ENCODE measurements around the gene KMT2E. TPM values are rescaled to one million over a fixed set of nuclear protein-coding genes. Genes with fewer than 3 reads are reported as not detected.

Gene KMT2E
- total RNA-seq, 4 donors from 2014 or later, result 90.6 to 187 (median 112) TPM

DNA sequence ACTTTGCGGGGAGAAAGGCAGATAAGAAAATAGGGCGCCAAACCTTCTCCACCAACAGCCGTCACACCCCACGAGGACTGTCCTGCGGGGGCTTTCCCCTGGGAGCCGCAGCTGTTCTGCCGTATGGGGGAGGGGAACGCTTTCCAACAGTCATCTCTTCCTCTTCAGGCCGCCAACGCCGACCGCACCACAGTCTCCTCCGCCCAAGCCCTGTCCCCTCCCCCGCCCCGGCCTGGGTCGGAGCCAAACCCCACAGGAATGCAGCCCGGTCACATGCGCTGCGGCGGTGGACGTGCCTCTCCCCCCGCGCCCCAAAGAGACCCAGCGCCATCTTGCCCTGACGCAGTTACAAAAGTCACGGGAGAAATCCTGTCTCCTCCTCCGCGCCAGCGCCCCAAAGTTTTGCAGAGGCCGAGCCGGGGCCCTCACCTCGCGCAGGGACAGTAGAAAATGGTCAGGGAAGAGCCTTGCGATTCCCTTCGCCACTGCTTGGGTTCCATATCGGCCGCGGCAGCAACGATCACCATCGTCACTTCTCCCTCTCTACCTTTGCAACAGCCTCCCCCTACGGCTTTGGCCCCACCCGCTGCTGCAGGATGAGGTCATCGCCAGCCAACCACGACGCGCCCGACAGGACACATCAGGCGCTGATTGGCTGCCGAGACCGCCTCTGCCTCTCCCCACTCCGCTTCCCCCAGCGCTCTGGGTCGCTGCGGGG, 1.3 kb upstream of the KMT2E start:
- ATAC-seq, result peak; percentile 93
- WGBS, 2 donors (ENCODE audit: low coverage in 1 of 2), result 0% methylated on average over 1 to 8 of the region's 54 CpGs
- Histone ChIP-seq H3K27ac (peak overlapping the region; percentile 94 to 100 (median 98)), H3K4me3 (peak overlapping the region; percentile 61 to 93), H3K36me3 (no peaks in the 10 kb centered on the region), H3K4me1 (peaks cover 0 to 40% (median 4%) of the 10 kb centered on the region in 3 donors), H3K27me3 (no peaks in the 10 kb centered on the region), H3K9me3 (no peaks in the 10 kb centered on the region)
- TF ChIP-seq, protein P1, sequence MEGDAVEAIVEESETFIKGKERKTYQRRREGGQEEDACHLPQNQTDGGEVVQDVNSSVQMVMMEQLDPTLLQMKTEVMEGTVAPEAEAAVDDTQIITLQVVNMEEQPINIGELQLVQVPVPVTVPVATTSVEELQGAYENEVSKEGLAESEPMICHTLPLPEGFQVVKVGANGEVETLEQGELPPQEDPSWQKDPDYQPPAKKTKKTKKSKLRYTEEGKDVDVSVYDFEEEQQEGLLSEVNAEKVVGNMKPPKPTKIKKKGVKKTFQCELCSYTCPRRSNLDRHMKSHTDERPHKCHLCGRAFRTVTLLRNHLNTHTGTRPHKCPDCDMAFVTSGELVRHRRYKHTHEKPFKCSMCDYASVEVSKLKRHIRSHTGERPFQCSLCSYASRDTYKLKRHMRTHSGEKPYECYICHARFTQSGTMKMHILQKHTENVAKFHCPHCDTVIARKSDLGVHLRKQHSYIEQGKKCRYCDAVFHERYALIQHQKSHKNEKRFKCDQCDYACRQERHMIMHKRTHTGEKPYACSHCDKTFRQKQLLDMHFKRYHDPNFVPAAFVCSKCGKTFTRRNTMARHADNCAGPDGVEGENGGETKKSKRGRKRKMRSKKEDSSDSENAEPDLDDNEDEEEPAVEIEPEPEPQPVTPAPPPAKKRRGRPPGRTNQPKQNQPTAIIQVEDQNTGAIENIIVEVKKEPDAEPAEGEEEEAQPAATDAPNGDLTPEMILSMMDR (IDR thresholded peaks at IDR 0.05), result no peak
- TF ChIP-seq POLR2AphosphoS5 (IDR thresholded peaks at IDR 0.05), result peak; percentile 99
- no peak for TF ChIP-seq EP300 (IDR thresholded peaks at IDR 0.05)
- TF ChIP-seq POLR2A (IDR thresholded peaks at IDR 0.05), result peak in 1 of 2 donors; percentile 23

DNA sequence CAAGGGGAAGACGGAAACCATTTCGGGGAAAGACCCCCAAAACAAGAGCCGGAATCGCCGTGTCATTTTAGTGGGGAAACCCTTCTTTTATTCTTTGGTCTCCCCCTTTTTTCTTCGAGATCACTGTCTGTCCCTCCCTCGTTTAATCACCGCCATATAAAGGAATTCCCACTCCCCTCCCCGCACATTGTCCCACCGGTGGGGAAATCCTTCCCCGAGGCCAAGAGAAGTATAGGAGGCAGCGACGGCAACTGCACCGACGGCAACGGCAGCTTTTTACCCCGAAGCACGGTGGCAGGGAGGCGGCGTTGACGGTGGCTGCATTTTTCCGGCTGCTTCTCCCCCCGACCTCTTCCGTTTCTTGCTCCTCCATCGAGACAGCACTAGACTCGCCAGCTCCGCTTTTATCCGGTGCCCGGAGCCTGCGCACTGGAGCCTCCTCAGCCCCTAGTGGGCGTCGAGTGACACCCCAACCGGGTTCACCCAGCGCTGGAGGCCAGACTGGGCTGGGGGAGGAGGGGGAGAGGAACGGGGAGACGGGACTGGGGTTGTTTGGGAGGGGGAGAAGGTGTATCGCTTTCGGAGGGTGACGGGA, 687 bp upstream of the KMT2E start:
- H3K9me3 ChIP-seq, result no peaks in the 10 kb centered on the region
- no peaks in the 10 kb centered on the region for H3K36me3 ChIP-seq
- H3K4me3 ChIP-seq, result peak overlapping the region; percentile 61 to 93
- ATAC-seq, result peak; percentile 83
- TF ChIP-seq EP300 (IDR thresholded peaks at IDR 0.05), result no peak
- TF ChIP-seq POLR2A (IDR thresholded peaks at IDR 0.05), result peak; percentile 97 to 98
- TF ChIP-seq POLR2AphosphoS5 (IDR thresholded peaks at IDR 0.05), result peak; percentile 91
- TF ChIP-seq, protein P1 (IDR thresholded peaks at IDR 0.05), result peak; percentile 32 to 85 (median 68)
- peaks cover 0 to 40% (median 2%) of the 10 kb centered on the region in 3 donors for H3K4me1 ChIP-seq
- peak overlapping the region; percentile 94 to 100 (median 98) for H3K27ac ChIP-seq
- no peaks in the 10 kb centered on the region for H3K27me3 ChIP-seq
- 0% methylated on average over 1 to 25 of the region's 39 CpGs for WGBS, 2 donors (ENCODE audit: low coverage in 1 of 2)

DNA sequence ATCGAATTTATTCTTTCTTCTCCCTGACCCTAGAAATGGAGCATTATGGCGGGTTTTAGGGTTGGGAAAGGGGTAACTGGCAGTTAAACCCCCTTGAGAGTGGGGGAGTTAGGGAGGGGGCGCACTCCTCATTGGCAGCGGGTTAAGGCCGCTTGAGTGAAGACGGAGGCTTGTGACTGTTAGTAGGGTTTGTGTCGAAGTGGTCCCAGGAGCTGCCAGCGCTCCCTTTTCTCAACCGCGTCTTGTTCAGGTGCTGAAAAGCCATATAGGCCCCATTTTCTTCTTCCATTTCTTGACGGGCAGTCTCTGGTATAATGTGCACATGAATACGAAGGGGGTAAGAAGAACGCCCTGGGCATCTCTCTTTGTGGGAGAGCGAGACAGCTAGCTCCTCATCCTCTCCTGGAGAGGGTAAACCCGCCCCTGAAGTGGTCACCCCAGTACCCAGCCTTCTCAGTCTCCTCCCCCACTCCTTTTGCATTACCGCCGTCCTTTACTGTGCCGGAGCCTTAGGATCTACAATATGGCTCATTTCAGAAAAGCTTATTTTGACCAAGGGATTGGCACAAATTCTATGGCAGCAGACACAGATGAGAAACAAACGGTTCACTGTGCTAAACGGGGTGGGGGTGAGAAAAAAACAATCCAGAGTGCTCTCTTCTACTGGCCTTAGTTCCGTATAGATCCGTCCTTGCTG, 836 bp downstream of the KMT2E start:
- peaks cover 2 to 40% (median 9%) of the 10 kb centered on the region in 3 donors for H3K4me1 ChIP-seq
- 1 to 2% methylated on average over 13 to 19 of the region's 22 CpGs for WGBS, 2 donors (ENCODE audit: low coverage in 1 of 2)
- H3K27me3 ChIP-seq, result no peaks in the 10 kb centered on the region
- H3K9me3 ChIP-seq, result no peaks in the 10 kb centered on the region
- TF ChIP-seq, protein P1 (IDR thresholded peaks at IDR 0.05), result no peak
- TF ChIP-seq POLR2AphosphoS5 (IDR thresholded peaks at IDR 0.05) (no peak), EP300 (IDR thresholded peaks at IDR 0.05) (no peak), POLR2A (IDR thresholded peaks at IDR 0.05) (peak; percentile 37 to 38)
- no peaks in the 10 kb centered on the region for H3K36me3 ChIP-seq
- peak overlapping the region; percentile 94 to 100 (median 98) for H3K27ac ChIP-seq
- H3K4me3 ChIP-seq, result peak overlapping the region; percentile 61 to 93
- ATAC-seq, result no peak

DNA sequence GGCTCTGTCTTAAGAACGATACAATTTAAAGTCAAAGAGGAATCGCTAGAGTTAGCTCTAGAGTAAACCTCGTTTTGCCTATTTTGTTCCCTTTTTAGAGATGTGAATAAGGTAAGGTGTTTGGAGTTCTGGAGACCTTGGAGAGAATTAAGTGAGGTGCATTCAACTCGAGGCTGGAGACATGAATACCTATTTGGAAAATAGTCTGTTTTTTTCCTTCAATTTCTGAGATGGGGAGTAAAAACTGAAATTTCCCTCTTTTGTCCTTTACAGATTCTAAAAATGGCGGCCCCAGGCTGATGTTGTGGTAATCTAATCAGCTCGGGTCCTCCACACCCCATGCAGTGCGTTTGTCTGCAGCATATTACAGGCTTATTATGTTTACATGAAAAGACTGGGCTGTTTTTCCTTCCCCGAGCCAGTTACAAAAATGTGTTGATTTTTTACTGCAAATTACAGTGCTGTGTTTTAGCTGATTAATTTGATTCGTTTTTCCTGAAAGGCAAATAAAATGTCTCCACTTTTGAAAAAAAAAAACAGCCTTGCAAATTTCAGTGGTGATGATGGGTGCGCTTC, 1.5 kb downstream of the KMT2E start:
- peaks cover 5 to 40% (median 13%) of the 10 kb centered on the region in 3 donors for H3K4me1 ChIP-seq
- H3K36me3 ChIP-seq, result no peaks in the 10 kb centered on the region
- no peak for TF ChIP-seq POLR2AphosphoS5 (IDR thresholded peaks at IDR 0.05)
- TF ChIP-seq EP300 (IDR thresholded peaks at IDR 0.05), result no peak
- TF ChIP-seq, protein P1 (IDR thresholded peaks at IDR 0.05), result no peak
- TF ChIP-seq POLR2A (IDR thresholded peaks at IDR 0.05), result no peak
- peak overlapping the region; percentile 61 to 93 for H3K4me3 ChIP-seq
- H3K27ac ChIP-seq, result peak overlapping the region; percentile 94 to 100 (median 98)
- no peaks in the 10 kb centered on the region for H3K9me3 ChIP-seq
- ATAC-seq, result no peak
- 1 to 3% methylated on average over 10 of the region's 10 CpGs for WGBS, 2 donors (ENCODE audit: low coverage in 1 of 2)
- H3K27me3 ChIP-seq, result no peaks in the 10 kb centered on the region
